H1 (cell line): ENCODE measurements around the gene SYNPO2L. TPM values are rescaled to one million over a fixed set of nuclear protein-coding genes. Genes with fewer than 3 reads are reported as not detected.
A peak's percentile ranks its signal among the peaks of the same experiment; 100 is the strongest.

Source experiments
- CTCF ChIA-PET: fragments of 300-600 bp; sonication (Branson Sonifier 250); formaldehyde crosslinking; loops from one replicate; lab custom pipeline; 2021; ENCODE audit not compliant: partially characterized antibody; lab: Charles Lee
- POLR2A ChIA-PET: fragments of 300-600 bp; sonication (Branson Sonifier 250); formaldehyde crosslinking; loops from one replicate; lab custom pipeline; 2021; ENCODE audit warnings: inconsistent platforms; ENCODE audit not compliant: partially characterized antibody; lab: Charles Lee
- DNase-seq, 2 experiments: peaks; one replicate each; pipeline versions ENCODE4 v3.0.0 to v3.0.0-alpha.2; 2010 to 2022; ENCODE audit warnings: low spot score in 2 of 2, low read depth in 1 of 2, mixed read lengths in 1 of 2
- FAIRE-seq: peaks from 2 replicates; lab custom pipeline; 2011; peaks lifted over from hg19 to GRCh38; lab: Jason Lieb, UNC
- H2AFZ ChIP-seq: 2 replicates; pipeline ENCODE4 v1.8.1; 2012; ENCODE audit warnings: low read length, inconsistent platforms
- H2AK5ac ChIP-seq: 2 replicates; pipeline ENCODE4 v1.6.1; 2013; ENCODE audit warnings: low read depth, low read length
- H2BK120ac ChIP-seq: replicated peaks from 2 replicates; pipeline ENCODE3; 2013; ENCODE audit warnings: low read depth, low read length, inconsistent platforms
- H2BK12ac ChIP-seq: 2 replicates; pipeline ENCODE4 v1.6.1; 2013; ENCODE audit warnings: low read depth, low read length
- H2BK15ac ChIP-seq: 2 replicates; pipeline ENCODE4 v1.6.1; 2013; ENCODE audit warnings: low read length
- H2BK20ac ChIP-seq: 2 replicates; pipeline ENCODE4 v1.6.1; 2013; ENCODE audit warnings: low read length
- H2BK5ac ChIP-seq: 2 replicates; pipeline ENCODE4 v1.6.1; 2013; ENCODE audit warnings: low read depth, low read length
- H3K14ac ChIP-seq: 2 replicates; pipeline ENCODE4 v1.6.1; 2013; ENCODE audit warnings: inconsistent platforms; ENCODE audit not compliant: insufficient read length
- H3K18ac ChIP-seq: 2 replicates; pipeline ENCODE4 v1.6.1; 2013; ENCODE audit warnings: low read length; ENCODE audit errors: extremely low read depth
- H3K23ac ChIP-seq: 2 replicates; pipeline ENCODE4 v1.6.1; 2013; ENCODE audit warnings: inconsistent platforms; ENCODE audit not compliant: insufficient read length
- H3K23me2 ChIP-seq: 2 replicates; pipeline ENCODE4 v1.6.1; 2013; ENCODE audit warnings: low read depth, low read length
- H3K27ac ChIP-seq: 2 replicates; pipeline ENCODE4 v1.6.1; 2011; ENCODE audit warnings: low read depth, low read length, inconsistent platforms
- H3K27me3 ChIP-seq, 4 experiments: replicated peaks in 1 of 4; 1 replicate in 1 of 4; 2 replicates in 3 of 4; pipeline versions ENCODE4 v1.6.1 to v1.8.1; 2011 to 2013; ENCODE audit warnings: low read length in 3 of 4, mild to moderate bottlenecking in 3 of 4, inconsistent platforms in 2 of 4, mixed read lengths in 2 of 4, moderate library complexity in 1 of 4; ENCODE audit not compliant: control insufficient read depth in 3 of 4, insufficient read depth in 3 of 4; ENCODE audit errors: extremely low read depth in 1 of 4
- H3K36me3 ChIP-seq, 4 experiments: 2 replicates each; pipeline versions ENCODE4 v1.6.1 to v1.8.1; 2011 to 2013; ENCODE audit warnings: mild to moderate bottlenecking in 4 of 4, low read length in 3 of 4, moderate library complexity in 2 of 4, control low read depth in 1 of 4, inconsistent platforms in 1 of 4; ENCODE audit not compliant: insufficient read depth in 4 of 4, control insufficient read depth in 2 of 4
- H3K4ac ChIP-seq: replicated peaks from 2 replicates; pipeline ENCODE3; 2013; ENCODE audit warnings: low read length, low read depth, mixed read lengths, inconsistent platforms; ENCODE audit not compliant: insufficient read length
- H3K4me1 ChIP-seq, 4 experiments: replicated peaks in 1 of 4; 1 replicate in 1 of 4; 2 replicates in 3 of 4; pipeline versions ENCODE4 v1.6.1 to v1.8.1; 2011 to 2013; ENCODE audit warnings: low read length in 3 of 4, inconsistent platforms in 2 of 4, mixed read lengths in 1 of 4; ENCODE audit not compliant: insufficient read depth in 4 of 4, control insufficient read depth in 3 of 4
- H3K4me2 ChIP-seq, 2 experiments: 2 replicates each; pipeline versions ENCODE4 v1.6.1 to v1.8.1; 2011 to 2013; ENCODE audit warnings: low read depth in 2 of 2, low read length in 2 of 2, control low read depth in 1 of 2, inconsistent platforms in 1 of 2, mild to moderate bottlenecking in 1 of 2; ENCODE audit not compliant: insufficient read depth in 1 of 2
- H3K4me3 ChIP-seq, 4 experiments: fragments of 200-600, 300-600 bp in 1 of 4; sonication (generic), shearing (Covaris generic), sonication (Bioruptor Twin) in 1 of 4; 2 replicates each; pipeline versions ENCODE4 v1.5.1 to v1.8.1; 2011 to 2016; ENCODE audit warnings: low read length in 4 of 4, low read depth in 3 of 4, control low read depth in 2 of 4, inconsistent platforms in 2 of 4, mild to moderate bottlenecking in 2 of 4, mixed read lengths in 1 of 4, moderate library complexity in 1 of 4; ENCODE audit not compliant: insufficient read depth in 2 of 4; ENCODE audit errors: extremely low read depth in 1 of 4
- H3K56ac ChIP-seq: replicated peaks from 2 replicates; pipeline ENCODE3; 2013; ENCODE audit warnings: low read depth, mild to moderate bottlenecking, mixed read lengths, low read length, inconsistent platforms; ENCODE audit not compliant: insufficient read length
- H3K79me1 ChIP-seq: 2 replicates; pipeline ENCODE4 v1.6.1; 2013; ENCODE audit warnings: low read depth, low read length, control low read depth
- H3K79me2 ChIP-seq, 2 experiments: 2 replicates each; pipeline versions ENCODE4 v1.6.1 to v1.8.1; 2012 to 2013; ENCODE audit warnings: low read length in 2 of 2, mild to moderate bottlenecking in 2 of 2, inconsistent platforms in 1 of 2; ENCODE audit not compliant: insufficient read depth in 2 of 2, control insufficient read depth in 1 of 2
- H3K9ac ChIP-seq, 4 experiments: replicated peaks in 1 of 4; 1 replicate in 1 of 4; 2 replicates in 3 of 4; pipeline versions ENCODE4 v1.6.1 to v1.8.1; 2011 to 2013; ENCODE audit warnings: low read depth in 3 of 4, low read length in 3 of 4, control low read depth in 2 of 4, mild to moderate bottlenecking in 2 of 4, moderate library complexity in 2 of 4, inconsistent platforms in 1 of 4; ENCODE audit errors: extremely low read depth in 1 of 4
- H3K9me3 ChIP-seq, 2 experiments: 2 replicates each; pipeline versions ENCODE4 v1.6.1 to v1.8.1; 2012 to 2013; ENCODE audit warnings: mild to moderate bottlenecking in 2 of 2, moderate library complexity in 2 of 2, control low read depth in 1 of 2, inconsistent platforms in 1 of 2, low read depth in 1 of 2, low read length in 1 of 2, mixed read lengths in 1 of 2; ENCODE audit not compliant: insufficient read depth in 2 of 2
- H4K20me1 ChIP-seq, 2 experiments: replicated peaks in 1 of 2; 2 replicates each; pipeline versions ENCODE3 to v1.8.1; 2011 to 2013; ENCODE audit warnings: inconsistent platforms in 2 of 2, low read length in 2 of 2, mild to moderate bottlenecking in 1 of 2; ENCODE audit not compliant: insufficient read depth in 2 of 2, control insufficient read depth in 1 of 2
- H4K5ac ChIP-seq: 2 replicates; pipeline ENCODE4 v1.6.1; 2013; ENCODE audit warnings: low read length, low read depth, mixed read lengths, inconsistent platforms; ENCODE audit not compliant: insufficient read length
- H4K8ac ChIP-seq: 2 replicates; pipeline ENCODE4 v1.8.0; 2013; ENCODE audit warnings: mild to moderate bottlenecking, moderate library complexity, low read length, inconsistent platforms; ENCODE audit not compliant: insufficient read depth; ENCODE audit errors: extremely low read depth
- H4K91ac ChIP-seq: replicated peaks from 2 replicates; pipeline ENCODE3; 2013; ENCODE audit warnings: low read length, mixed read lengths, inconsistent platforms; ENCODE audit not compliant: insufficient read length
- CTCF ChIP-seq, 3 experiments: IDR thresholded peaks; 1 replicate in 2 of 3; 2 replicates in 1 of 3; pipeline versions ENCODE4 v1.5.1 to v1.6.1; 2011; ENCODE audit warnings: low read length in 3 of 3, mild to moderate bottlenecking in 3 of 3, inconsistent platforms in 2 of 3, low read depth in 1 of 3, moderate library complexity in 1 of 3; ENCODE audit not compliant: insufficient read depth in 1 of 3; ENCODE audit errors: control extremely low read depth in 1 of 3
- JUN ChIP-seq: IDR thresholded peaks from 2 replicates; pipeline ENCODE4 v1.6.1; 2011; ENCODE audit warnings: low read depth, mild to moderate bottlenecking, improper control_type of control experiment, low read length
- RAD21 ChIP-seq, 2 experiments: IDR thresholded peaks in 1 of 2; conservative IDR thresholded peaks in 1 of 2; 2 replicates each; pipeline ENCODE4 v1.6.1; 2011; ENCODE audit warnings: low read depth in 2 of 2, low read length in 2 of 2, improper control_type of control experiment in 1 of 2, inconsistent platforms in 1 of 2, mild to moderate bottlenecking in 1 of 2, moderate library complexity in 1 of 2
- WGBS, 2 experiments: shearing (Covaris generic) in 1 of 2; methylation state at CpG; one replicate each; pipeline versions ENCODE4 v1.1.6 to v1.1.7; 2013 to 2015; ENCODE audit warnings: low lambda C conversion rate in 2 of 2, mixed read lengths in 2 of 2, inconsistent platforms in 1 of 2, low coverage in 1 of 2, missing lambda C conversion rate in 1 of 2; ENCODE audit not compliant: insufficient replicate concordance in 2 of 2, insufficient coverage in 1 of 2, insufficient read length in 1 of 2; ENCODE audit errors: extremely low coverage in 1 of 2, missing lambda C conversion rate in 1 of 2; 5-methylcytosine and 5-hydroxymethylcytosine counted together
- polyA plus RNA-seq, 7 experiments: library from polyadenylated mRNA; depleted of rRNA in 3 of 7; stranded (reverse) in 5 of 7; unstranded in 2 of 7; fragments of >200 nt in 5 of 7; fragments of 200-250 nt in 2 of 7; gene quantifications; 1 replicate in 5 of 7; 2 replicates in 1 of 7; 4 replicates in 1 of 7; pipeline versions ENCODE4 v1.2.1 to v1.2.3, GENCODE V29; 2011 to 2013; ENCODE audit warnings: missing spikeins in 2 of 7, mixed read lengths in 2 of 7
- total RNA-seq: library from RNA; stranded (reverse); fragmentation: NEBNext Ultra II Directional; extraction: Animal tissue kit (Norgen Biotek cat#: 25700); gene quantifications from 2 replicates; pipeline ENCODE4 v1.2.1, GENCODE V29; 2021

The SYNPO2L gene
- total and polyA plus RNA-seq, 2 of the 8 experiments (the other 6 are each of a cell fraction or from before 2014, with no cell fraction given): 0.05 to 0.19 TPM

GRCh38 chr10:73653701-73654100 is 2.1 kb downstream of the SYNPO2L start:
- H3K18ac ChIP-seq: no peak overlapping the region
- H3K14ac ChIP-seq: no peak overlapping the region
- H3K9ac ChIP-seq: no peak overlapping the region
- H4K5ac ChIP-seq: no peak overlapping the region
- no peaks in the 10 kb centered on the region for H3K79me2 ChIP-seq
- H4K91ac ChIP-seq: no peak overlapping the region
- TF ChIP-seq CTCF (IDR thresholded peaks at IDR 0.05; ENCODE audit: control extremely low read depth in 1 of 3, insufficient read depth in 1 of 3, low read depth in 1 of 3, low read length in 3 of 3) (peak in 1 of 3 experiments; percentile 31; a peak in 1 of 4 replicates), RAD21 (IDR thresholded peaks at IDR 0.05 in 1 of 2, conservative IDR thresholded peaks at IDR 0.05 in 1 of 2; ENCODE audit: low read depth in 2 of 2, low read length in 2 of 2) (peak; percentile 41 to 57), JUN (no peak)
- H2AK5ac ChIP-seq: no peak overlapping the region
- H3K4ac ChIP-seq: no peak overlapping the region
- H2BK120ac ChIP-seq: no peak overlapping the region
- no peak overlapping the region for H3K4me2 ChIP-seq
- H2AFZ ChIP-seq: no peak overlapping the region
- no peak overlapping the region for H4K8ac ChIP-seq
- no peaks in the 10 kb centered on the region for H3K79me1 ChIP-seq
- no peak for DNase-seq
- no peak overlapping the region for H2BK12ac ChIP-seq
- H3K23me2 ChIP-seq: peaks cover 1% of the 10 kb centered on the region; the same call in 1 of the 2 replicates
- no peak overlapping the region for H3K4me3 ChIP-seq
- H3K27me3 ChIP-seq: no peaks in the 10 kb centered on the region
- H3K4me1 ChIP-seq: no peaks in the 10 kb centered on the region
- no peak overlapping the region for H3K23ac ChIP-seq
- no peak for FAIRE-seq
- no peaks in the 10 kb centered on the region for H3K36me3 ChIP-seq
- H3K56ac ChIP-seq: no peak overlapping the region
- H4K20me1 ChIP-seq: peaks cover 0 to 2% of the 10 kb centered on the region in 2 experiments
- H3K27ac ChIP-seq: no peak overlapping the region
- H2BK15ac ChIP-seq: no peak overlapping the region
- no peaks in the 10 kb centered on the region for H3K9me3 ChIP-seq
- H2BK20ac ChIP-seq: no peak overlapping the region
- H2BK5ac ChIP-seq: no peak overlapping the region
- 80% methylated on average over 3 of the region's 3 CpGs; no CpG with 5 or more reads in 1 of the 2 experiments for WGBS, 2 experiments
- ChIA-PET POLR2A (interaction anchor here (0.6 to 1.3 kb wide), 3 partner anchors 9 to 274 kb away, joined by 3 to 4 read pairs (median 3); no protein-coding TSS in a partner anchor), CTCF (interaction anchor here (0.9 to 1.3 kb wide), 3 partner anchors 52 to 255 kb away, joined by 3 read pairs; no protein-coding TSS in a partner anchor)
